HG02852 (cell line): ENCODE results near the gene ZNF598.

Source experiments
- ATAC-seq: cut with Tn5 transposase; IDR thresholded peaks from one replicate; pipeline ENCODE4 v1.9.1; 2021; ENCODE audit warnings: mild to moderate bottlenecking, moderate library complexity; ENCODE audit not compliant: unreplicated experiment

Gene ZNF598

GRCh38 chr16:1991948-1992703, 17.5 kb downstream of the ZNF598 start:
- peak; percentile 46 for ATAC-seq

GRCh38 chr16:1991588-1991947, 18.1 kb downstream of the ZNF598 start:
- ATAC-seq: no peak

GRCh38 chr16:1991135-1991551, 18.5 kb downstream of the ZNF598 start:
- ATAC-seq: no peak

- no peak for ATAC-seq
Observed at GRCh38 chr16:1990351-1991134, 19.1 kb downstream of the ZNF598 start.

GRCh38 chr16:1990101-1990350, 19.6 kb downstream of the ZNF598 start:
- ATAC-seq: no peak

- ATAC-seq: no peak
Observed at GRCh38 chr16:1989209-1990100, 20.2 kb downstream of the ZNF598 start, which contains the start of gene SYNGR3. Gene SYNGR3, plus strand, starts transcription at chr16:1989970. Its CDS starts 133 bp downstream, at chr16:1990103.

- ATAC-seq: no peak
Observed at GRCh38 chr16:1987198-1987597, 22.4 kb downstream of the ZNF598 start.

- ATAC-seq: no peak
Observed at GRCh38 chr16:1985466-1986150, 24.0 kb downstream of the ZNF598 start.

GRCh38 chr16:1984347-1985225, 25.0 kb downstream of the ZNF598 start:
- no peak for ATAC-seq

GRCh38 chr16:1983544-1984346, 25.9 kb downstream of the ZNF598 start, which contains the start of gene GFER:
Gene GFER, plus strand, starts transcription at chr16:1984193. Its CDS starts 26 bp downstream, at chr16:1984219.
- peak; percentile 62 for ATAC-seq

GRCh38 chr16:1982991-1983543, 26.6 kb downstream of the ZNF598 start:
- ATAC-seq: no peak

- ATAC-seq: no peak
Observed at GRCh38 chr16:1982013-1982433, 27.6 kb downstream of the ZNF598 start.

GRCh38 chr16:1981398-1981836, 28.2 kb downstream of the ZNF598 start, which contains the start of gene NOXO1:
Gene NOXO1, minus strand, starts transcription at chr16:1981469. Its CDS starts 290 bp downstream, at chr16:1981179.
- ATAC-seq: no peak

- ATAC-seq: no peak
Observed at GRCh38 chr16:1980770-1981087, 28.9 kb downstream of the ZNF598 start.

GRCh38 chr16:1980030-1980769, 29.4 kb downstream of the ZNF598 start:
- no peak for ATAC-seq

- no peak for ATAC-seq
Observed at GRCh38 chr16:1979271-1980029, 30.2 kb downstream of the ZNF598 start.

- ATAC-seq: no peak
Observed at GRCh38 chr16:1978476-1979120, 31.0 kb downstream of the ZNF598 start.
